Sigmoid colon (tissue), 7 donors: ENCODE data around the gene MRPL44. TPM values are rescaled to one million over a fixed set of nuclear protein-coding genes. Genes with fewer than 3 reads are reported as not detected.

Source experiments
- DNase-seq: peaks from one replicate; pipeline ENCODE4 v3.0.0-alpha.2; 2019
- H3K27ac ChIP-seq, 4 donors: fragments of 200-600 bp; sonication (generic); one replicate each; pipeline ENCODE4 v1.5.1; 2016 to 2019; ENCODE audit warnings: mild to moderate bottlenecking in 1 of 4
- H3K27me3 ChIP-seq, 3 donors: fragments of 200-600 bp; sonication (generic); one replicate each; pipeline ENCODE4 v1.5.1; 2019; ENCODE audit warnings: mild to moderate bottlenecking in 1 of 3
- H3K36me3 ChIP-seq, 4 donors: fragments of 200-600 bp; sonication (generic); one replicate each; pipeline ENCODE4 v1.5.1; 2016 to 2019
- H3K4me1 ChIP-seq, 4 donors: fragments of 200-600 bp; sonication (generic); one replicate each; pipeline ENCODE4 v1.5.1; 2017 to 2019
- H3K4me3 ChIP-seq, 4 donors: fragments of 200-600 bp; sonication (generic); one replicate each; pipeline ENCODE4 v1.5.1; 2017 to 2019; ENCODE audit warnings: mild to moderate bottlenecking in 2 of 4, moderate library complexity in 1 of 4
- H3K9me3 ChIP-seq, 4 donors: fragments of 200-600 bp in 3 of 4; sonication (generic) in 3 of 4; one replicate each; pipeline versions ENCODE4 v1.5.1 to v1.6.1; 2013 to 2019
- CTCF ChIP-seq, 4 experiments: fragments of 450-650 bp in 3 of 4; fragments of 200-600 bp in 1 of 4; IDR thresholded peaks; one replicate each; pipeline ENCODE4 v1.5.1; 2016 to 2019; ENCODE audit warnings: antibody characterized with exemption in 4 of 4, mild to moderate bottlenecking in 3 of 4, moderate library complexity in 2 of 4
- EP300 ChIP-seq, 4 donors: sonication (generic); formaldehyde crosslinking; IDR thresholded peaks; one replicate each; pipeline ENCODE4 v1.6.1; 2017; ENCODE audit warnings: antibody characterized with exemption in 4 of 4
- POLR2A ChIP-seq, 2 donors: fragments of 450-650 bp; IDR thresholded peaks; one replicate each; pipeline ENCODE4 v1.6.1; 2016; ENCODE audit warnings: antibody characterized with exemption in 2 of 2, mild to moderate bottlenecking in 2 of 2, moderate library complexity in 2 of 2
- POLR2AphosphoS5 ChIP-seq, 4 donors: sonication (generic); formaldehyde crosslinking; IDR thresholded peaks; one replicate each; pipeline ENCODE4 v1.6.1; 2017; ENCODE audit warnings: antibody characterized with exemption in 4 of 4
- WGBS, 2 donors: extraction: QIAGEN DNeasy Blood & Tissue Kit; methylation state at CpG; one replicate each; pipeline ENCODE4 v1.1.7; 2013; 5-methylcytosine and 5-hydroxymethylcytosine counted together
- intact Hi-C: fragments of 100-400 bp; cut with DNase I; formaldehyde crosslinking; loops from one replicate; pipeline ENCODE4 v1.15.1; 2023
- polyA plus RNA-seq, 3 donors: library from polyadenylated mRNA; stranded (reverse); fragments of 200-250 nt; gene quantifications; one replicate each; pipeline ENCODE4 v1.2.3, GENCODE V29; 2013
- total RNA-seq, 4 donors: library from RNA; depleted of rRNA; stranded (reverse); fragments of >200 nt; gene quantifications; one replicate each; pipeline ENCODE4 v1.1.0, GENCODE V29; 2016
- donor health status: healthy with polysubstance abuse.
- donor health status: Bipolar disorder and iron deficiency.
- donor health status: healthy.

The MRPL44 gene
- total and polyA plus RNA-seq, 7 donors: 14.9 to 51.3 (median 22.8) TPM

- intact Hi-C loops: loop anchor here (10.0 kb wide), 1 partner anchor 386 kb away; no protein-coding TSS in a partner anchor
- TF ChIP-seq POLR2AphosphoS5 (IDR thresholded peaks at IDR 0.05) (no peak), POLR2A (IDR thresholded peaks at IDR 0.05) (no peak), CTCF (IDR thresholded peaks at IDR 0.05) (no peak), EP300 (IDR thresholded peaks at IDR 0.05) (no peak)
Observed at GRCh38 chr2:223978451-223978850, 21.2 kb downstream of the MRPL44 start.

GRCh38 chr2:223979730-223980396, 22.6 kb downstream of the MRPL44 start:
- Histone ChIP-seq H3K27ac (no peak overlapping the region), H3K4me1 (no peaks in the 10 kb centered on the region), H3K4me3 (no peak overlapping the region), H3K36me3 (no peaks in the 10 kb centered on the region), H3K9me3 (no peaks in the 10 kb centered on the region), H3K27me3 (no peaks in the 10 kb centered on the region)
- WGBS, 2 donors: 77 to 86% methylated on average over 2 of the region's 2 CpGs
- DNase-seq: no peak
- intact Hi-C loops: loop anchor here (10.0 kb wide), 1 partner anchor 385 kb away; no protein-coding TSS in a partner anchor
- TF ChIP-seq POLR2A (IDR thresholded peaks at IDR 0.05) (no peak), POLR2AphosphoS5 (IDR thresholded peaks at IDR 0.05) (no peak), CTCF (IDR thresholded peaks at IDR 0.05) (no peak), EP300 (IDR thresholded peaks at IDR 0.05) (no peak)

More at GRCh38 chr2:223978451-223978850, 21.2 kb downstream of the MRPL44 start:
- Histone ChIP-seq H3K4me1 (no peaks in the 10 kb centered on the region), H3K27me3 (no peaks in the 10 kb centered on the region), H3K27ac (no peak overlapping the region), H3K9me3 (no peaks in the 10 kb centered on the region), H3K4me3 (no peak overlapping the region), H3K36me3 (no peaks in the 10 kb centered on the region)
- DNase-seq: no peak
- 92 to 93% methylated on average over 4 of the region's 4 CpGs for WGBS, 2 donors

- 83 to 89% methylated on average over 1 of the region's 1 CpG for WGBS, 2 donors
- Histone ChIP-seq H3K27ac (no peak overlapping the region), H3K4me1 (no peaks in the 10 kb centered on the region), H3K27me3 (no peaks in the 10 kb centered on the region), H3K36me3 (no peaks in the 10 kb centered on the region), H3K9me3 (no peaks in the 10 kb centered on the region), H3K4me3 (no peak overlapping the region)
- TF ChIP-seq CTCF (IDR thresholded peaks at IDR 0.05) (no peak), POLR2AphosphoS5 (IDR thresholded peaks at IDR 0.05) (no peak), POLR2A (IDR thresholded peaks at IDR 0.05) (no peak), EP300 (IDR thresholded peaks at IDR 0.05) (no peak)
- no peak for DNase-seq
- intact Hi-C loops: no loop called here
Observed at GRCh38 chr2:223980397-223980735, 23.1 kb downstream of the MRPL44 start.

- no peaks in the 10 kb centered on the region for H3K27me3 ChIP-seq
- DNase-seq: no peak
- H3K27ac ChIP-seq: no peak overlapping the region
- no peaks in the 10 kb centered on the region for H3K9me3 ChIP-seq
- H3K36me3 ChIP-seq: no peaks in the 10 kb centered on the region
- H3K4me1 ChIP-seq: no peaks in the 10 kb centered on the region
- H3K4me3 ChIP-seq: no peak overlapping the region
- intact Hi-C loops: no loop called here
- TF ChIP-seq EP300 (IDR thresholded peaks at IDR 0.05): no peak
- no peak for TF ChIP-seq CTCF (IDR thresholded peaks at IDR 0.05)
- TF ChIP-seq POLR2AphosphoS5 (IDR thresholded peaks at IDR 0.05): no peak
- TF ChIP-seq POLR2A (IDR thresholded peaks at IDR 0.05): no peak
- 89 to 94% methylated on average over 4 of the region's 4 CpGs for WGBS, 2 donors
Observed at GRCh38 chr2:223980803-223981202, 23.5 kb downstream of the MRPL44 start.

- H3K4me3 ChIP-seq: no peak overlapping the region
- intact Hi-C loops: no loop called here
- 94 to 97% methylated on average over 1 of the region's 1 CpG for WGBS, 2 donors
- no peaks in the 10 kb centered on the region for H3K9me3 ChIP-seq
- no peaks in the 10 kb centered on the region for H3K4me1 ChIP-seq
- no peak for TF ChIP-seq POLR2A (IDR thresholded peaks at IDR 0.05)
- TF ChIP-seq POLR2AphosphoS5 (IDR thresholded peaks at IDR 0.05): no peak
- TF ChIP-seq CTCF (IDR thresholded peaks at IDR 0.05): no peak
- no peak for TF ChIP-seq EP300 (IDR thresholded peaks at IDR 0.05)
- DNase-seq: no peak
- H3K27me3 ChIP-seq: no peaks in the 10 kb centered on the region
- no peaks in the 10 kb centered on the region for H3K36me3 ChIP-seq
- H3K27ac ChIP-seq: no peak overlapping the region
Observed at GRCh38 chr2:223981241-223981640, 24.0 kb downstream of the MRPL44 start.
